Skeletal muscle satellite cell (primary cell): ENCODE results near the gene UBAC2.
"Not testable (repeated sequence)": the region's sequence is repeated elsewhere in the genome, so short reads cannot be mapped to it uniquely, and the experiment has no call there.

Source experiments
- H3K27me3 ChIP-seq: 2 replicates; pipeline ENCODE4 v1.7.0; 2013; ENCODE audit warnings: low read length; ENCODE audit not compliant: control insufficient read depth, insufficient read depth
- H3K36me3 ChIP-seq: 2 replicates; pipeline ENCODE4 v1.7.0; 2013; ENCODE audit warnings: mild to moderate bottlenecking, control low read depth, low read length; ENCODE audit not compliant: insufficient read depth
- H3K4me1 ChIP-seq: 2 replicates; pipeline ENCODE4 v1.7.0; 2013; ENCODE audit warnings: low read length; ENCODE audit not compliant: control insufficient read depth, insufficient read depth
- H3K4me2 ChIP-seq: 2 replicates; pipeline ENCODE4 v1.7.0; 2013; ENCODE audit warnings: mild to moderate bottlenecking, low read length
- H3K4me3 ChIP-seq: 2 replicates; pipeline ENCODE4 v1.7.0; 2013; ENCODE audit warnings: low read length
- H3K9ac ChIP-seq: 2 replicates; pipeline ENCODE4 v1.7.0; 2013; ENCODE audit warnings: mild to moderate bottlenecking, low read depth, low read length, moderate library complexity
- H3K9me3 ChIP-seq: replicated peaks from 2 replicates; pipeline ENCODE4 v1.7.0; 2013; ENCODE audit warnings: mild to moderate bottlenecking, control low read depth, low read length

Gene UBAC2

GRCh38 chr13:99399623-99399974 lies 198.9 kb downstream of the UBAC2 start:
- no peak overlapping the region for H3K4me2 ChIP-seq
- no peak overlapping the region for H3K4me3 ChIP-seq
- no peaks in the 10 kb centered on the region for H3K36me3 ChIP-seq
- no peaks in the 10 kb centered on the region for H3K4me1 ChIP-seq
- no peaks in the 10 kb centered on the region for H3K9me3 ChIP-seq
- H3K9ac ChIP-seq = no peak overlapping the region
- peaks cover 27% of the 10 kb centered on the region for H3K27me3 ChIP-seq

- Histone ChIP-seq H3K9me3 (no peaks in the 10 kb centered on the region), H3K4me1 (no peaks in the 10 kb centered on the region)
Measured at GRCh38 chr13:99403458-99403971, 202.9 kb downstream of the UBAC2 start.

GRCh38 chr13:99404005-99404755 lies 203.5 kb downstream of the UBAC2 start:
- Histone ChIP-seq H3K36me3 (no peaks in the 10 kb centered on the region), H3K4me3 (no peak overlapping the region), H3K27me3 (peaks cover 44% of the 10 kb centered on the region), H3K4me2 (no peak overlapping the region), H3K9ac (no peak overlapping the region), H3K4me1 (no peaks in the 10 kb centered on the region), H3K9me3 (no peaks in the 10 kb centered on the region)

More at GRCh38 chr13:99403458-99403971, 202.9 kb downstream of the UBAC2 start:
- H3K4me3 ChIP-seq = no peak overlapping the region
- no peak overlapping the region for H3K4me2 ChIP-seq
- H3K36me3 ChIP-seq = no peaks in the 10 kb centered on the region
- no peak overlapping the region for H3K9ac ChIP-seq
- H3K27me3 ChIP-seq = peaks cover 42% of the 10 kb centered on the region

- Histone ChIP-seq H3K27me3 (peaks cover 48% of the 10 kb centered on the region), H3K4me3 (no peak overlapping the region), H3K4me1 (no peaks in the 10 kb centered on the region), H3K9ac (no peak overlapping the region), H3K4me2 (no peak overlapping the region), H3K9me3 (no peaks in the 10 kb centered on the region), H3K36me3 (no peaks in the 10 kb centered on the region)
Measured at GRCh38 chr13:99405966-99406365, 205.3 kb downstream of the UBAC2 start.

GRCh38 chr13:99406799-99407201 lies 206.1 kb downstream of the UBAC2 start:
- H3K4me3 ChIP-seq = no peak overlapping the region

GRCh38 chr13:99407906-99408702 lies 207.4 kb downstream of the UBAC2 start:
- H3K4me1 ChIP-seq = no peaks in the 10 kb centered on the region
- H3K4me2 ChIP-seq = no peak overlapping the region
- H3K9me3 ChIP-seq = no peaks in the 10 kb centered on the region
- no peak overlapping the region for H3K4me3 ChIP-seq
- H3K36me3 ChIP-seq = no peaks in the 10 kb centered on the region
- H3K27me3 ChIP-seq = peaks cover 62% of the 10 kb centered on the region
- no peak overlapping the region for H3K9ac ChIP-seq

More at GRCh38 chr13:99406799-99407201, 206.1 kb downstream of the UBAC2 start:
- Histone ChIP-seq H3K9ac (no peak overlapping the region), H3K4me1 (no peaks in the 10 kb centered on the region), H3K9me3 (no peaks in the 10 kb centered on the region), H3K27me3 (peaks cover 51% of the 10 kb centered on the region), H3K36me3 (no peaks in the 10 kb centered on the region), H3K4me2 (no peak overlapping the region)

GRCh38 chr13:99408703-99409000 lies 208.0 kb downstream of the UBAC2 start:
- no peak overlapping the region for H3K4me2 ChIP-seq
- H3K4me1 ChIP-seq = no peaks in the 10 kb centered on the region
- H3K4me3 ChIP-seq = no peak overlapping the region
- H3K9me3 ChIP-seq = no peaks in the 10 kb centered on the region
- H3K27me3 ChIP-seq = peaks cover 67% of the 10 kb centered on the region
- H3K9ac ChIP-seq = no peak overlapping the region
- H3K36me3 ChIP-seq = no peaks in the 10 kb centered on the region

- not testable (repeated sequence) for H3K4me1 ChIP-seq, H3K4me3 ChIP-seq, H3K4me2 ChIP-seq, H3K36me3 ChIP-seq, H3K9ac ChIP-seq, H3K9me3 ChIP-seq
- peaks cover 61% of the 10 kb centered on the region for H3K27me3 ChIP-seq
Measured at GRCh38 chr13:99409461-99410083, 208.9 kb downstream of the UBAC2 start.

- H3K4me3 ChIP-seq, H3K4me2 ChIP-seq, H3K9me3 ChIP-seq, H3K4me1 ChIP-seq, H3K36me3 ChIP-seq, H3K9ac ChIP-seq: not testable (repeated sequence)
- peaks cover 50% of the 10 kb centered on the region for H3K27me3 ChIP-seq
Measured at GRCh38 chr13:99410646-99411475, 210.2 kb downstream of the UBAC2 start.

GRCh38 chr13:99412856-99413255 lies 212.2 kb downstream of the UBAC2 start:
- no peak overlapping the region for H3K4me3 ChIP-seq

More at GRCh38 chr13:99412856-99413255, 212.2 kb downstream of the UBAC2 start:
- no peak overlapping the region for H3K9ac ChIP-seq
- peaks cover 59% of the 10 kb centered on the region for H3K27me3 ChIP-seq
- H3K9me3 ChIP-seq = no peaks in the 10 kb centered on the region
- no peaks in the 10 kb centered on the region for H3K36me3 ChIP-seq
- no peak overlapping the region for H3K4me2 ChIP-seq
- no peaks in the 10 kb centered on the region for H3K4me1 ChIP-seq
